DND-41 (cell line): Measurements from ENCODE around the gene UNC119B.

Experiments
- CTCF ChIP-seq: IDR thresholded peaks from 2 replicates; pipeline ENCODE4 v1.5.1; 2012; ENCODE audit warnings: borderline replicate concordance, low read length, moderate library complexity, mild to moderate bottlenecking; ENCODE audit not compliant: poor library complexity, severe bottlenecking; ENCODE audit errors: extremely low read depth
- EZH2 ChIP-seq: IDR thresholded peaks from 3 replicates; pipeline ENCODE4 v1.6.1; 2012; ENCODE audit warnings: borderline replicate concordance, low read depth, mild to moderate bottlenecking, moderate library complexity, low read length, inconsistent platforms; ENCODE audit not compliant: severe bottlenecking

GRCh38 chr12:120751389-120751788 is 41.1 kb downstream of the UNC119B start:
- TF ChIP-seq CTCF (no peak), EZH2 (no peak)
